HEK293 (cell line): Measurements from ENCODE around the gene TMEM176A.

ENCODE experiments used
- CTCF ChIA-PET: fragments of 350-600 bp; formaldehyde crosslinking; extraction: SDS; loops from one replicate; lab custom pipeline; 2021; ENCODE audit warnings: antibody characterized with exemption; lab: Yijun Ruan, JAX
- POLR2A ChIA-PET: fragments of 300-600 bp; formaldehyde crosslinking; extraction: SDS; loops from one replicate; lab custom pipeline; 2020; ENCODE audit warnings: antibody characterized with exemption, inconsistent platforms; lab: Yijun Ruan, JAX
- H3K27ac ChIP-seq: fragments of 200-500 bp; sonication (Bioruptor generic); 2 replicates; pipeline ENCODE4 v1.5.1; 2014; ENCODE audit warnings: low read depth, low read length, control low read depth, inconsistent platforms; ENCODE audit errors: extremely low read depth
- H3K36me3 ChIP-seq, 2 experiments: fragments of 200-500 bp in 1 of 2; sonication (Bioruptor generic) in 1 of 2; 1 replicate in 1 of 2; 2 replicates in 1 of 2; pipeline ENCODE4 v1.5.1; 2014 to 2017; ENCODE audit warnings: inconsistent platforms in 2 of 2, low read length in 2 of 2; ENCODE audit not compliant: control insufficient read depth in 2 of 2, insufficient read depth in 1 of 2
- H3K4me1 ChIP-seq: fragments of 200-500 bp; sonication (Bioruptor generic); 2 replicates; pipeline ENCODE4 v1.5.1; 2014; ENCODE audit warnings: mild to moderate bottlenecking, low read length, inconsistent platforms; ENCODE audit not compliant: control insufficient read depth, insufficient read depth
- H3K4me3 ChIP-seq: 2 replicates; pipeline ENCODE4 v1.5.1; 2011; ENCODE audit warnings: low read depth, mild to moderate bottlenecking, control low read depth, low read length, moderate library complexity
- H3K9me3 ChIP-seq: fragments of 200-500 bp; sonication (Bioruptor generic); 2 replicates; pipeline ENCODE4 v1.5.1; 2014; ENCODE audit warnings: low read depth, low read length, inconsistent platforms; ENCODE audit not compliant: control insufficient read depth, insufficient read depth
- AEBP2 ChIP-seq: fragments of 450-650 bp; formaldehyde crosslinking; IDR thresholded peaks from 2 replicates; pipeline ENCODE4 v1.5.1; 2016; ENCODE audit warnings: missing biosample characterization, missing genetic modification characterization, borderline replicate concordance
- CTCF ChIP-seq: fragments of 450-650 bp; formaldehyde crosslinking; IDR thresholded peaks from 2 replicates; pipeline ENCODE4 v1.5.1; 2016; ENCODE audit warnings: missing biosample characterization, missing genetic modification characterization
- GLIS1 ChIP-seq: fragments of 450-650 bp; formaldehyde crosslinking; IDR thresholded peaks from 2 replicates; pipeline ENCODE4 v1.5.1; 2016; ENCODE audit warnings: missing biosample characterization, missing genetic modification characterization
- IKZF3 ChIP-seq: fragments of 450-650 bp; IDR thresholded peaks from 2 replicates; pipeline ENCODE4 v1.5.0; 2018; ENCODE audit warnings: missing biosample characterization, mild to moderate bottlenecking, missing genetic modification characterization, moderate library complexity
- KLF10 ChIP-seq: fragments of 450-650 bp; IDR thresholded peaks from 2 replicates; pipeline ENCODE4 v1.5.1; 2018; ENCODE audit warnings: missing biosample characterization, mild to moderate bottlenecking, missing genetic modification characterization
- PRDM6 ChIP-seq: fragments of 450-650 bp; formaldehyde crosslinking; IDR thresholded peaks from 2 replicates; pipeline ENCODE4 v1.5.1; 2017; ENCODE audit warnings: missing biosample characterization, missing genetic modification characterization
- SCRT2 ChIP-seq: fragments of 450-650 bp; formaldehyde crosslinking; IDR thresholded peaks from 2 replicates; pipeline ENCODE4 v1.5.1; 2016; ENCODE audit warnings: missing biosample characterization, missing genetic modification characterization
- ZBTB17 ChIP-seq: fragments of 450-650 bp; formaldehyde crosslinking; IDR thresholded peaks from 2 replicates; pipeline ENCODE4 v1.5.1; 2016; ENCODE audit warnings: missing biosample characterization, missing genetic modification characterization
- ZBTB20 ChIP-seq: fragments of 450-650 bp; formaldehyde crosslinking; IDR thresholded peaks from 2 replicates; pipeline ENCODE4 v1.5.1; 2016; ENCODE audit warnings: missing biosample characterization, missing genetic modification characterization
- ZBTB49 ChIP-seq: fragments of 450-650 bp; formaldehyde crosslinking; IDR thresholded peaks from 2 replicates; pipeline ENCODE4 v1.5.1; 2016; ENCODE audit warnings: missing biosample characterization, missing genetic modification characterization, low read depth
- ZFHX2 ChIP-seq: fragments of 450-650 bp; formaldehyde crosslinking; conservative IDR thresholded peaks from 2 replicates; pipeline ENCODE4 v1.5.1; 2016; ENCODE audit warnings: missing biosample characterization, missing genetic modification characterization
- ZIC2 ChIP-seq: fragments of 450-650 bp; formaldehyde crosslinking; IDR thresholded peaks from 2 replicates; pipeline ENCODE4 v1.5.1; 2016; ENCODE audit warnings: missing biosample characterization, missing genetic modification characterization
- ZNF138 ChIP-seq: fragments of 450-650 bp; formaldehyde crosslinking; IDR thresholded peaks from 2 replicates; pipeline ENCODE4 v1.5.1; 2016; ENCODE audit warnings: missing biosample characterization, missing genetic modification characterization, borderline replicate concordance
- ZNF155 ChIP-seq: fragments of 450-650 bp; formaldehyde crosslinking; IDR thresholded peaks from 2 replicates; pipeline ENCODE4 v1.5.1; 2016; ENCODE audit warnings: missing biosample characterization, missing genetic modification characterization
- ZNF169 ChIP-seq: fragments of 450-650 bp; formaldehyde crosslinking; IDR thresholded peaks from 2 replicates; pipeline ENCODE4 v1.5.1; 2016; ENCODE audit warnings: missing biosample characterization, missing genetic modification characterization
- ZNF184 ChIP-seq: fragments of 450-650 bp; IDR thresholded peaks from 2 replicates; pipeline ENCODE4 v1.5.1; 2018; ENCODE audit warnings: missing biosample characterization, mild to moderate bottlenecking, missing genetic modification characterization
- ZNF19 ChIP-seq: fragments of 450-650 bp; formaldehyde crosslinking; IDR thresholded peaks from 2 replicates; pipeline ENCODE4; 2016; ENCODE audit warnings: missing biosample characterization, missing genetic modification characterization, low read depth
- ZNF280C ChIP-seq: fragments of 450-650 bp; formaldehyde crosslinking; IDR thresholded peaks from 2 replicates; pipeline ENCODE4 v1.5.1; 2016; ENCODE audit warnings: missing biosample characterization, missing genetic modification characterization
- ZNF416 ChIP-seq: fragments of 450-650 bp; formaldehyde crosslinking; IDR thresholded peaks from 2 replicates; pipeline ENCODE4 v1.5.1; 2016; ENCODE audit warnings: missing biosample characterization, missing genetic modification characterization
- ZNF544 ChIP-seq: fragments of 450-650 bp; formaldehyde crosslinking; IDR thresholded peaks from 2 replicates; pipeline ENCODE4 v1.5.0; 2017; ENCODE audit warnings: missing biosample characterization, missing genetic modification characterization
- ZNF555 ChIP-seq: fragments of 450-650 bp; formaldehyde crosslinking; conservative IDR thresholded peaks from 2 replicates; pipeline ENCODE4 v1.5.1; 2017; ENCODE audit warnings: missing biosample characterization, mild to moderate bottlenecking, missing genetic modification characterization, inconsistent platforms
- ZNF664 ChIP-seq: fragments of 450-650 bp; formaldehyde crosslinking; IDR thresholded peaks from 2 replicates; pipeline ENCODE4 v1.5.1; 2016; ENCODE audit warnings: missing biosample characterization, missing genetic modification characterization
- ZNF692 ChIP-seq: fragments of 450-650 bp; formaldehyde crosslinking; IDR thresholded peaks from 2 replicates; pipeline ENCODE4 v1.5.1; 2016; ENCODE audit warnings: missing biosample characterization, missing genetic modification characterization
- ZNF792 ChIP-seq: fragments of 450-650 bp; formaldehyde crosslinking; IDR thresholded peaks from 2 replicates; pipeline ENCODE4 v1.5.1; 2016; ENCODE audit warnings: missing biosample characterization, missing genetic modification characterization
- ZNF843 ChIP-seq: fragments of 450-650 bp; formaldehyde crosslinking; IDR thresholded peaks from 2 replicates; pipeline ENCODE4 v1.5.1; 2016; ENCODE audit warnings: missing biosample characterization, missing genetic modification characterization
- ZSCAN18 ChIP-seq: fragments of 450-650 bp; formaldehyde crosslinking; IDR thresholded peaks from 2 replicates; pipeline ENCODE4 v1.5.1; 2016; ENCODE audit warnings: missing biosample characterization, missing genetic modification characterization

TMEM176A gene

GRCh38 chr7:150778738-150779301 is 21.7 kb upstream of the TMEM176A start:
- H3K27ac ChIP-seq, result no peak overlapping the region
- no peak overlapping the region for H3K4me3 ChIP-seq
- H3K36me3 ChIP-seq, result no peaks in the 10 kb centered on the region
- no peaks in the 10 kb centered on the region for H3K9me3 ChIP-seq
- POLR2A ChIA-PET, result no interaction called here
- no peaks in the 10 kb centered on the region for H3K4me1 ChIP-seq
- CTCF ChIA-PET, result interaction anchor here (0.6 to 5.4 kb wide), 31 partner anchors 9 to 239 kb away, joined by 3 to 77 read pairs (median 4); no protein-coding TSS in a partner anchor
- no peak for TF ChIP-seq KLF10 (tag by site-specific recombination)
- no peak for TF ChIP-seq ZNF138 (tag by site-specific recombination)
- TF ChIP-seq ZNF792 (tag by site-specific recombination), result no peak
- TF ChIP-seq ZBTB20 (tag by site-specific recombination), result peak; percentile 83
- no peak for TF ChIP-seq ZNF184 (tag by site-specific recombination)
- TF ChIP-seq ZNF843 (tag by site-specific recombination), result no peak
- no peak for TF ChIP-seq ZFHX2 (tag by site-specific recombination)
- peak; percentile 74; the same call in 1 of the 2 replicates for TF ChIP-seq IKZF3 (tag by site-specific recombination)
- no peak for TF ChIP-seq ZNF555 (tag by site-specific recombination)
- no peak for TF ChIP-seq ZIC2
- TF ChIP-seq ZNF664 (tag by site-specific recombination), result no peak
- no peak for TF ChIP-seq ZBTB49 (tag by site-specific recombination)
- TF ChIP-seq PRDM6 (tag by site-specific recombination), result no peak
- no peak for TF ChIP-seq AEBP2
- no peak for TF ChIP-seq ZNF544 (tag by site-specific recombination)
- TF ChIP-seq SCRT2 (tag by site-specific recombination), result no peak
- TF ChIP-seq ZNF692 (tag by site-specific recombination), result no peak
- no peak for TF ChIP-seq ZNF416 (tag by site-specific recombination)
- no peak for TF ChIP-seq ZNF169
- no peak for TF ChIP-seq ZSCAN18 (tag by site-specific recombination)
- peak; percentile 52 for TF ChIP-seq CTCF (tag by site-specific recombination)
- TF ChIP-seq ZNF155 (tag by site-specific recombination), result no peak
- no peak for TF ChIP-seq ZNF280C (tag by site-specific recombination)
- TF ChIP-seq ZBTB17 (tag by site-specific recombination), result peak; percentile 70
- no peak for TF ChIP-seq GLIS1 (tag by site-specific recombination)
- no peak for TF ChIP-seq ZNF19
